Measurements from ENCODE around the gene BMP4. TPM values are rescaled to one million over a fixed set of nuclear protein-coding genes. Genes with fewer than 3 reads are reported as not detected.
A peak's percentile ranks its signal among the peaks of the same experiment; 100 is the strongest.

Gene BMP4
- polyA plus RNA-seq, 1 donor (not counting 4 experiments of a cell fraction or from before 2014, with no cell fraction given), result 6.5 TPM

DNA sequence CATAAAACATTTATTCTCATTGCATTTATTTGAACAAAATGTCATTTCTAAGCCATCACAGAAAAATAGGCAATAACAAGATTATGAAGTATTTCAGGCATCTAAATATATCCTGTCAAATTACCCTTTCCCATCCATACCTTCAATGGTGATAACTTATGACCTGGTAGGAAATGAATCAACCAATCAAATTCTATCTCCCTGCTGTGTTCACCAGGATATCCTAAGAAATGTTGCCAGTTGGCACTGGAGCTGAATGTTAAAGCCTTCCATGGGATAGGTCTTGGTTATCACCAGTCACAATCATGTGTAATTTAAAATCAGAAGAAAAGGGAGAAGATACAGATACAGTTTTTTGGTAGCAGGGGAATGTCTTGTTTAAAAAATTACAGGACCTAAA lies 23.7 kb downstream of the BMP4 start:
- no peaks in the 10 kb centered on the region for H4K20me1 ChIP-seq (ENCODE audit: control insufficient read depth, extremely low read depth, insufficient read depth, low read length)
- H3K4me1 ChIP-seq (ENCODE audit: control insufficient read depth, extremely low read depth, insufficient read depth, low read length), result no peaks in the 10 kb centered on the region
- no peaks in the 10 kb centered on the region for H3K36me3 ChIP-seq (ENCODE audit: control insufficient read depth in 2 of 2, extremely low read depth in 1 of 2, insufficient read depth in 2 of 2, low read length in 2 of 2)
- H3K9me1 ChIP-seq (ENCODE audit: control insufficient read depth, extremely low read depth, insufficient read depth, low read length), result no peaks in the 10 kb centered on the region
- DNase-seq (ENCODE audit: low read depth, low spot score) (no peak), FAIRE-seq (no peak)
- TF ChIP-seq, protein P1, sequence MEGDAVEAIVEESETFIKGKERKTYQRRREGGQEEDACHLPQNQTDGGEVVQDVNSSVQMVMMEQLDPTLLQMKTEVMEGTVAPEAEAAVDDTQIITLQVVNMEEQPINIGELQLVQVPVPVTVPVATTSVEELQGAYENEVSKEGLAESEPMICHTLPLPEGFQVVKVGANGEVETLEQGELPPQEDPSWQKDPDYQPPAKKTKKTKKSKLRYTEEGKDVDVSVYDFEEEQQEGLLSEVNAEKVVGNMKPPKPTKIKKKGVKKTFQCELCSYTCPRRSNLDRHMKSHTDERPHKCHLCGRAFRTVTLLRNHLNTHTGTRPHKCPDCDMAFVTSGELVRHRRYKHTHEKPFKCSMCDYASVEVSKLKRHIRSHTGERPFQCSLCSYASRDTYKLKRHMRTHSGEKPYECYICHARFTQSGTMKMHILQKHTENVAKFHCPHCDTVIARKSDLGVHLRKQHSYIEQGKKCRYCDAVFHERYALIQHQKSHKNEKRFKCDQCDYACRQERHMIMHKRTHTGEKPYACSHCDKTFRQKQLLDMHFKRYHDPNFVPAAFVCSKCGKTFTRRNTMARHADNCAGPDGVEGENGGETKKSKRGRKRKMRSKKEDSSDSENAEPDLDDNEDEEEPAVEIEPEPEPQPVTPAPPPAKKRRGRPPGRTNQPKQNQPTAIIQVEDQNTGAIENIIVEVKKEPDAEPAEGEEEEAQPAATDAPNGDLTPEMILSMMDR (optimal IDR thresholded peaks at IDR 0.05 in 1 of 3, IDR thresholded peaks at IDR 0.05 in 1 of 3, conservative IDR thresholded peaks at IDR 0.05 in 1 of 3; ENCODE audit: extremely low read depth in 1 of 3, insufficient read depth in 2 of 3, low read length in 3 of 3), result no peak
- no peak for TF ChIP-seq EZH2 (IDR thresholded peaks at IDR 0.05; ENCODE audit: low read length)
- no peak overlapping the region for H2AFZ ChIP-seq (ENCODE audit: control insufficient read depth, low read length)
- dilution Hi-C loops (cut with MboI; ENCODE audit: extremely low pct_ligation_motif_present, low sequenced_read_pairs), result no loop called here
- H3K27me3 ChIP-seq (ENCODE audit: control insufficient read depth, extremely low read depth, insufficient read depth, low read length), result no peaks in the 10 kb centered on the region
- no peak overlapping the region for H3K27ac ChIP-seq (ENCODE audit: control insufficient read depth, insufficient read depth, low read length)
- no peak overlapping the region for H3K4me3 ChIP-seq (ENCODE audit: control insufficient read depth in 2 of 3, extremely low read depth in 1 of 3, insufficient read depth in 2 of 3, low read depth in 1 of 3, low read length in 3 of 3)
- H3K79me2 ChIP-seq (ENCODE audit: control insufficient read depth, insufficient read depth, low read length), result no peaks in the 10 kb centered on the region
- no peak overlapping the region for H3K4me2 ChIP-seq (ENCODE audit: control insufficient read depth, extremely low read depth, insufficient read depth, low read depth, low read length)
- H3K9me3 ChIP-seq (ENCODE audit: control insufficient read depth, low read depth, low read length), result no peaks in the 10 kb centered on the region
- H3K9ac ChIP-seq (ENCODE audit: control insufficient read depth, extremely low read depth, insufficient read depth, low read length), result no peak overlapping the region

GRCh38 chr14:53929871-53930715 lies 26.5 kb downstream of the BMP4 start:
- Histone ChIP-seq H3K4me3 (ENCODE audit: control insufficient read depth in 2 of 3, extremely low read depth in 1 of 3, insufficient read depth in 2 of 3, low read depth in 1 of 3, low read length in 3 of 3) (no peak overlapping the region), H3K27ac (ENCODE audit: control insufficient read depth, insufficient read depth, low read length) (no peak overlapping the region), H3K9me3 (ENCODE audit: control insufficient read depth, low read depth, low read length) (no peaks in the 10 kb centered on the region), H3K4me1 (ENCODE audit: control insufficient read depth, extremely low read depth, insufficient read depth, low read length) (peaks cover 6% of the 10 kb centered on the region), H4K20me1 (ENCODE audit: control insufficient read depth, extremely low read depth, insufficient read depth, low read length) (no peaks in the 10 kb centered on the region), H3K36me3 (ENCODE audit: control insufficient read depth in 2 of 2, extremely low read depth in 1 of 2, insufficient read depth in 2 of 2, low read length in 2 of 2) (no peaks in the 10 kb centered on the region), H3K9ac (ENCODE audit: control insufficient read depth, extremely low read depth, insufficient read depth, low read length) (no peak overlapping the region), H3K9me1 (ENCODE audit: control insufficient read depth, extremely low read depth, insufficient read depth, low read length) (no peaks in the 10 kb centered on the region), H3K27me3 (ENCODE audit: control insufficient read depth, extremely low read depth, insufficient read depth, low read length) (no peaks in the 10 kb centered on the region), H3K4me2 (ENCODE audit: control insufficient read depth, extremely low read depth, insufficient read depth, low read depth, low read length) (no peak overlapping the region), H2AFZ (ENCODE audit: control insufficient read depth, low read length) (no peak overlapping the region), H3K79me2 (ENCODE audit: control insufficient read depth, insufficient read depth, low read length) (no peaks in the 10 kb centered on the region)
- FAIRE-seq (no peak), DNase-seq (ENCODE audit: low read depth, low spot score) (no peak)
- dilution Hi-C loops (cut with MboI; ENCODE audit: extremely low pct_ligation_motif_present, low sequenced_read_pairs), result no loop called here
- TF ChIP-seq, protein P1 (optimal IDR thresholded peaks at IDR 0.05 in 1 of 3, IDR thresholded peaks at IDR 0.05 in 1 of 3, conservative IDR thresholded peaks at IDR 0.05 in 1 of 3; ENCODE audit: extremely low read depth in 1 of 3, insufficient read depth in 2 of 3, low read length in 3 of 3), result peak; percentile 44 to 72 (median 71)
- no peak for TF ChIP-seq EZH2 (IDR thresholded peaks at IDR 0.05; ENCODE audit: low read length)
